PC-3 (cell line): ENCODE results near the gene SLC7A4. TPM values are rescaled to one million over a fixed set of nuclear protein-coding genes. Genes with fewer than 3 reads are reported as not detected.

Source experiments
- ATAC-seq: fragments of 200-7000 bp; cut with Tn5 transposase; 2 replicates; pipeline ENCODE4 v1.9.1; 2020; ENCODE audit warnings: mild to moderate bottlenecking, moderate library complexity
- BruUV-seq: library from RNA; stranded (reverse); fragments of 400-500 nt; replicated peaks from 2 replicates; lab custom pipeline; 2021; lab: Mats Ljungman, UMichigan
- CTCF ChIA-PET: fragments of 300-600 bp; sonication (Branson Sonifier 250); formaldehyde crosslinking; loops from one replicate; lab custom pipeline; 2022; ENCODE audit warnings: antibody characterized with exemption; lab: Charles Lee
- POLR2A ChIA-PET: fragments of 300-600 bp; sonication (Branson Sonifier 250); formaldehyde crosslinking; loops from one replicate; lab custom pipeline; 2022; ENCODE audit warnings: antibody characterized with exemption; ENCODE audit not compliant: unreplicated experiment; lab: Charles Lee
- DNase-seq: peaks from one replicate; pipeline ENCODE4 v3.0.0-alpha.2; 2015
- H2AFZ ChIP-seq: fragments of 300-600 bp; sonication (generic); 2 replicates; pipeline ENCODE4 v1.6.0; 2016; ENCODE audit warnings: antibody characterized with exemption, low read length
- H3F3A ChIP-seq: fragments of 300-600 bp; sonication (generic); one replicate; pipeline ENCODE4 v1.6.0; 2017; ENCODE audit warnings: antibody characterized with exemption, low read length, control low read depth, mild to moderate bottlenecking; ENCODE audit not compliant: unreplicated experiment
- H3K27ac ChIP-seq: fragments of 300-600 bp; sonication (generic); 2 replicates; pipeline ENCODE4 v1.5.1; 2016; ENCODE audit warnings: mild to moderate bottlenecking, low read length
- H3K27me3 ChIP-seq: fragments of 300-600 bp; sonication (generic); 2 replicates; pipeline ENCODE4 v1.6.1; 2016; ENCODE audit warnings: low read length, mixed read lengths
- H3K36me3 ChIP-seq: fragments of 300-600 bp; sonication (generic); 2 replicates; pipeline ENCODE4 v1.6.1; 2016; ENCODE audit warnings: low read depth, mixed run types, low read length, mixed read lengths
- H3K4me1 ChIP-seq: fragments of 300-600 bp; sonication (generic); 2 replicates; pipeline ENCODE4 v1.5.1; 2016; ENCODE audit warnings: low read length; ENCODE audit not compliant: insufficient read depth
- H3K4me2 ChIP-seq: fragments of 300-600 bp; sonication (generic); 2 replicates; pipeline ENCODE4 v1.6.0; 2016; ENCODE audit warnings: low read length
- H3K4me3 ChIP-seq: fragments of 300-600 bp; sonication (generic); 2 replicates; pipeline ENCODE4 v1.5.1; 2016; ENCODE audit warnings: mild to moderate bottlenecking, low read length, mixed read lengths
- H3K79me2 ChIP-seq: fragments of 300-600 bp; sonication (generic); 2 replicates; pipeline ENCODE4 v1.6.1; 2017; ENCODE audit warnings: low read length, mixed read lengths
- H3K9ac ChIP-seq: fragments of 300-600 bp; sonication (generic); 2 replicates; pipeline ENCODE4 v1.6.0; 2016; ENCODE audit warnings: mild to moderate bottlenecking, low read length
- H3K9me2 ChIP-seq: fragments of 300-600 bp; sonication (generic); replicated peaks from 2 replicates; pipeline ENCODE4 v1.6.1; 2016; ENCODE audit warnings: mixed run types, low read length, mixed read lengths
- H3K9me3 ChIP-seq: fragments of 300-600 bp; sonication (generic); 2 replicates; pipeline ENCODE4 v1.6.1; 2016; ENCODE audit warnings: low read length, mixed read lengths
- H4K20me1 ChIP-seq: fragments of 300-600 bp; sonication (generic); 2 replicates; pipeline ENCODE4 v1.6.1; 2016; ENCODE audit warnings: low read length, mixed read lengths
- CTCF ChIP-seq: fragments of 300-600 bp; sonication (generic); conservative IDR thresholded peaks from 2 replicates; pipeline ENCODE4 v1.5.1; 2017; ENCODE audit warnings: antibody characterized with exemption, low read depth, mild to moderate bottlenecking, low read length
- EZH2 ChIP-seq: fragments of 300-600 bp; sonication (generic); IDR thresholded peaks from one replicate; pipeline ENCODE4 v1.6.1; 2017; ENCODE audit warnings: antibody characterized with exemption, mild to moderate bottlenecking, low read length; ENCODE audit not compliant: unreplicated experiment
- EZH2phosphoT487 ChIP-seq: fragments of 300-600 bp; sonication (generic); IDR thresholded peaks from 2 replicates; pipeline ENCODE4 v1.6.1; 2018; ENCODE audit warnings: mild to moderate bottlenecking, antibody characterized with exemption, low read length, borderline replicate concordance
- intact Hi-C: fragments of 100-400 bp; cut with micrococcal nuclease; formaldehyde crosslinking; loops from 2 replicates; pipeline ENCODE4 v1.9.0; 2023
- total RNA-seq: library from RNA; depleted of rRNA; stranded (reverse); fragments of >200 nt; gene quantifications from 2 replicates; pipeline ENCODE4 v1.2.3, GENCODE V29; 2014

SLC7A4 gene
- total RNA-seq, 1 experiment from 2014 or later = not detected

GRCh38 chr22:20990184-20991180 is 41.9 kb downstream of the SLC7A4 start:
- H3K9me3 ChIP-seq = no peaks in the 10 kb centered on the region
- no peaks in the 10 kb centered on the region for H3K79me2 ChIP-seq
- H3K9me2 ChIP-seq = no peaks in the 10 kb centered on the region
- BruUV-seq = no TSS peak
- H2AFZ ChIP-seq = no peak overlapping the region
- ChIA-PET CTCF (no interaction called here), POLR2A (no interaction called here)
- no peak overlapping the region for H3K9ac ChIP-seq
- no peak overlapping the region for H3K4me3 ChIP-seq
- no peak overlapping the region for H3K4me2 ChIP-seq
- H3K27ac ChIP-seq = no peak overlapping the region
- no peaks in the 10 kb centered on the region; the same call in 1 of the 2 replicates for H3K36me3 ChIP-seq
- ATAC-seq (no peak), DNase-seq (no peak)
- H3K4me1 ChIP-seq = no peaks in the 10 kb centered on the region
- H3F3A ChIP-seq = no peaks in the 10 kb centered on the region
- no peaks in the 10 kb centered on the region for H3K27me3 ChIP-seq
- no peak for TF ChIP-seq EZH2phosphoT487
- intact Hi-C loops = no loop called here
- H4K20me1 ChIP-seq = no peaks in the 10 kb centered on the region

GRCh38 chr22:20989323-20990138 is 42.8 kb downstream of the SLC7A4 start:
- Histone ChIP-seq H3F3A (no peaks in the 10 kb centered on the region), H3K9ac (no peak overlapping the region), H3K4me2 (no peak overlapping the region), H3K27me3 (no peaks in the 10 kb centered on the region), H3K9me3 (no peaks in the 10 kb centered on the region), H3K9me2 (no peaks in the 10 kb centered on the region), H3K36me3 (no peaks in the 10 kb centered on the region; the same call in 1 of the 2 replicates), H3K4me1 (no peaks in the 10 kb centered on the region), H4K20me1 (no peaks in the 10 kb centered on the region), H3K27ac (no peak overlapping the region), H2AFZ (no peak overlapping the region), H3K4me3 (no peak overlapping the region), H3K79me2 (no peaks in the 10 kb centered on the region)
- DNase-seq (no peak), ATAC-seq (no peak; the same call in 1 of the 2 replicates)
- POLR2A ChIA-PET = no interaction called here
- no TSS peak for BruUV-seq
- TF ChIP-seq CTCF (no peak), EZH2phosphoT487 (no peak), EZH2 (no peak)
- CTCF ChIA-PET = interaction anchor here (0.6 kb wide), 1 partner anchor 657 kb away, joined by 4 read pairs; no protein-coding TSS in a partner anchor
- intact Hi-C loops = no loop called here

- Histone ChIP-seq H3K4me1 (no peaks in the 10 kb centered on the region), H4K20me1 (no peaks in the 10 kb centered on the region), H3K9me2 (no peaks in the 10 kb centered on the region), H3K79me2 (no peaks in the 10 kb centered on the region), H3K27ac (no peak overlapping the region), H2AFZ (no peak overlapping the region), H3K36me3 (no peaks in the 10 kb centered on the region; the same call in 1 of the 2 replicates), H3K9ac (no peak overlapping the region), H3K27me3 (no peaks in the 10 kb centered on the region), H3K9me3 (no peaks in the 10 kb centered on the region), H3K4me3 (no peak overlapping the region), H3F3A (no peaks in the 10 kb centered on the region), H3K4me2 (no peak overlapping the region)
- intact Hi-C loops = no loop called here
- no TSS peak for BruUV-seq
- ChIA-PET POLR2A (no interaction called here), CTCF (no interaction called here)
- DNase-seq (no peak), ATAC-seq (no peak)
- TF ChIP-seq EZH2 = no peak
Measured at GRCh38 chr22:20988573-20989322, 43.6 kb downstream of the SLC7A4 start.
